AG10803 (cell line): ENCODE results near the gene SLC2A10.

Experiments
- DNase-seq: peaks from one replicate; pipeline ENCODE4 v3.0.0; 2010; ENCODE audit warnings: low read depth
- H3K4me3 ChIP-seq: 2 replicates; pipeline ENCODE4 v1.5.1; 2011; ENCODE audit warnings: mild to moderate bottlenecking, low read length, control low read depth
- TF ChIP-seq, protein P1 (sequence below): conservative IDR thresholded peaks from 2 replicates; pipeline ENCODE4 v1.5.1; 2011; ENCODE audit warnings: mild to moderate bottlenecking, low read length, control low read depth, inconsistent platforms

Gene SLC2A10

DNA sequence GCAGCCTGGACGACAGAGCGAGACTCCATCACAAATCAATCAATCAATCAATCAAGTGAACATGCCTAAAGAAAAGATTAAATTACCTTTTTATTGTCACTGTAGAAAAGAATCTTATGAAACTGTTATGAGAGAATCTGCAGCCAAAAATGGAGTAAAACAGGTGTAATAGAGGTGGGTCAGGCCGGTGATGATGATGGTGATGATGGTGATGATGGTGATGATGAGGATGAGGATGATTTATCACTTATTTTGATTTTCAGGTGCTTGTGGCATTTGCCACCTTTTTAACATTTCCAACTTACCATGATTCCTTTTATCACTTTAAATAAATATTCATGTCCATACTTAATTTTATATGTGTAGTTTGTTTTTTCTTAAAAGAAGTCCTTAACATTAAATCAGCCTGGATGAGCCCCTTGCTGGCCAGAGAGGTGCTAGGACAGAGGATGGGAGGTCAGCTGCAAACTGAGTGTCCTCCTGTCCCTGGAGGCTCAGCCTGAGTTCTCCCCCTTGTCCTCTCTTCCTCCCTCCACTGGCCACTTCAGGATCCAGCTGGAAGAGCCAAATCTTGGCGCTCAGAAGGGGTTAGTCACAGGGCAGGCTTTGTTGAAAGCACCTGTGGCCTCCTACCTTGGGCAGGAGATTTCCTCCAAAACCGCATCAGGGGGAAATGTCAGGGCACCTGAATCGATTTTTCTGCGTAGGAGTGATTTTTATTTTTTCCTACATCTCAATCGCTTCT is 32.6 kb downstream of the SLC2A10 start:
- no peak for DNase-seq
- TF ChIP-seq, protein P1, sequence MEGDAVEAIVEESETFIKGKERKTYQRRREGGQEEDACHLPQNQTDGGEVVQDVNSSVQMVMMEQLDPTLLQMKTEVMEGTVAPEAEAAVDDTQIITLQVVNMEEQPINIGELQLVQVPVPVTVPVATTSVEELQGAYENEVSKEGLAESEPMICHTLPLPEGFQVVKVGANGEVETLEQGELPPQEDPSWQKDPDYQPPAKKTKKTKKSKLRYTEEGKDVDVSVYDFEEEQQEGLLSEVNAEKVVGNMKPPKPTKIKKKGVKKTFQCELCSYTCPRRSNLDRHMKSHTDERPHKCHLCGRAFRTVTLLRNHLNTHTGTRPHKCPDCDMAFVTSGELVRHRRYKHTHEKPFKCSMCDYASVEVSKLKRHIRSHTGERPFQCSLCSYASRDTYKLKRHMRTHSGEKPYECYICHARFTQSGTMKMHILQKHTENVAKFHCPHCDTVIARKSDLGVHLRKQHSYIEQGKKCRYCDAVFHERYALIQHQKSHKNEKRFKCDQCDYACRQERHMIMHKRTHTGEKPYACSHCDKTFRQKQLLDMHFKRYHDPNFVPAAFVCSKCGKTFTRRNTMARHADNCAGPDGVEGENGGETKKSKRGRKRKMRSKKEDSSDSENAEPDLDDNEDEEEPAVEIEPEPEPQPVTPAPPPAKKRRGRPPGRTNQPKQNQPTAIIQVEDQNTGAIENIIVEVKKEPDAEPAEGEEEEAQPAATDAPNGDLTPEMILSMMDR: no peak
- no peak overlapping the region for H3K4me3 ChIP-seq

DNA sequence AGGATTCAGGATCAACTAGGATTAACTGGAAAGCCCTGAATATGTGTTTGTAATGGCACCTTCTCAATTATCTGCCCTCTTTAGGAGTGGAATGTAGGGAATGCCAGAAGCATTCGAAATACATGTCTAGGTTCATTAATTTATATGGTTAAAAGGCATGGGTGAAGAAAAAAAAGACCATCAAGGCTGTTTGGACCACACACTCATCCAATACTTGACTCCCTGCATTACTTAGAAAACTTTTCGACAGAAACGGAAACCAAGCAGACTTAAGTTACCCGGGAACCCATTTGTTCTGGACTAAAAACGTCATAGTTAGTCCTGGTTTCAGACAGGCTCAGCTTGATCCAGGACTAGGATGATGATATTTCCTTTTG is 33.2 kb downstream of the SLC2A10 start:
- DNase-seq: no peak
- TF ChIP-seq, protein P1: no peak
- H3K4me3 ChIP-seq: no peak overlapping the region

DNA sequence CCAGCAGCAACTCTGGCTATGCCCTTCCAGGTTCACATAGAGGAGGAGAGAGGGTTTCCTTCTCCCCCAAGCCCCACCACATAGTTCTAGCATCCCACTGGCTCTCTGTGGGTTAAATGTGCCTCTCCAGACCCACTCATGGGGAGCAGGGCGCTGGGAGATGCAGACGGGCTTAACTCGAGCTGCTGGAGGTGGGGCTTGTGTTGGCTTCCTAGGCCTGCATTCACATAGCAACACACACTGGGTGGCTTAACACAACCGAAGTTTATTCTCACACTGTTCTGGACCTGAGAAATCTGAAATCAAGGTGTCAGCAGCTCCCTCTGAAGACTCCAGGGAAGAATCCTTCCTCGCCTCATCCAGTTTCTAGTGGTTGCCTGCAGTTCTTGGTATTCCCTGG is 33.6 kb downstream of the SLC2A10 start:
- no peak overlapping the region for H3K4me3 ChIP-seq

DNA sequence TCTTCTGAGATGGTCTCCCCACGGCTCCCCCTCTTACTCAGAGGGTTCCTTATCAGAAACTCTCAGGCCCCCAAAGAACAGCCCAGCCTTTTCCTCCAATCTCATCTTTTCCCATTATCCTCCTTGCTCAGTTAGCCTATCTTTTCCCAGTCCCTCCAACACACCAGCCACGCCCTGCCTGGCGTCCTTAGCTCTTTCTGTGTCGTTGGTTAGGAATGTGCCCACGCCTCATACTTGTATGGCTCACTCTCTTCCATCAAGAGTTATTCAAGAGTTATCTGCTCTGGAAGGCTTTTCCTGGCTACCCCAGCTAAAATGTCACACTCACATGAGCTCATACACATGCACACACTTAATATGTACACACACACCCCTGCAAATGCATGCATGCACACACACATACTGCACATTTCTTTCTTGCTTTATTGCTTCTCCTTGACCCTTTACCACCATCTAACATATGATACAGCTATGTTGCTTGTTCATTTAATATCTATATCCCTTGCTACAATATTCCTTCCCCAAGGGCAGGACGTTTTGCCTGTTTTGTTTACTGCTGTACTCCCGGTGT is 37.6 kb downstream of the SLC2A10 start:
- DNase-seq: peak; percentile 65
- TF ChIP-seq, protein P1: no peak
- H3K4me3 ChIP-seq: no peak overlapping the region

More for the DNA sequence above, 33.6 kb downstream of the SLC2A10 start:
- DNase-seq: no peak
- TF ChIP-seq, protein P1: no peak

DNA sequence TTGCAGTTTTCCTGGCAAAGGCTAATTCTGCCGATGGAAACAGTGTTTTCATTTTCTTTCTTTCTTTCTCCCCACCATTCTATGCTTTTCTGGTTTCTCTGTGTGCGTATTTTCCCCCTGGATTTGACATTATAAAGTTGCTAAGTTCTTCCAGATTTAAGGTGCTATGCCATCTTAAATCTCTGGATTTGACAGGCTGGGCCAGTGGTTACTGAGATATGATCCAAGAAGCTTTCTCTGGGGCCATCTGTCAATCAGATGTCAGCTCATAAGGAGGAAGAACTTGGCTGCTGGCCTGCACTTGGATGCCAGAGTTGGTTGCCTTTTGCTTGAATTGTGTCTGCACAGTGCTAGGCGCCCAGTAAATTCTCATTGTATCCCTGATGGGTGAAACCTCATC is 39.7 kb downstream of the SLC2A10 start:
- DNase-seq: no peak
- TF ChIP-seq, protein P1: no peak
- H3K4me3 ChIP-seq: no peak overlapping the region

DNA sequence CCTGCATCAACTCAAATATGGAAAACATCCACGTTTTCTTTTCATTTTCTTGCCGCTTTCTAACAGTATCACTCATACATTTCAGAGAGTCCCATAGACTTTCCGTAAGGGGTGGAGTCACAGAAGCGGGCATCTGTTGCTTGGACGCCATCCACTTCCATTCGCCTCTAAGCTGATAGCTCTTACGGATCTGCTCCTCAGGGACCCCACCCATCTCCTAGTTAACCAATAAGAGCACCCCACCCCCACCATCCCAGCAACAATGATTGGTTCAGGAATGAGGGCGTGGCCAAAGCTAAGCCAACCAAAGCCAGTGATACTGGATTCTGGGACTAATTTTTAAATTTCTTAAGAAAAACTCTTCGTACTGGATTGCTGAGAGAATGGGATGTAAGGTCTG is 42.4 kb downstream of the SLC2A10 start:
- DNase-seq: peak; percentile 80
- TF ChIP-seq, protein P1: no peak
- peak overlapping the region; percentile 47 for H3K4me3 ChIP-seq

DNA sequence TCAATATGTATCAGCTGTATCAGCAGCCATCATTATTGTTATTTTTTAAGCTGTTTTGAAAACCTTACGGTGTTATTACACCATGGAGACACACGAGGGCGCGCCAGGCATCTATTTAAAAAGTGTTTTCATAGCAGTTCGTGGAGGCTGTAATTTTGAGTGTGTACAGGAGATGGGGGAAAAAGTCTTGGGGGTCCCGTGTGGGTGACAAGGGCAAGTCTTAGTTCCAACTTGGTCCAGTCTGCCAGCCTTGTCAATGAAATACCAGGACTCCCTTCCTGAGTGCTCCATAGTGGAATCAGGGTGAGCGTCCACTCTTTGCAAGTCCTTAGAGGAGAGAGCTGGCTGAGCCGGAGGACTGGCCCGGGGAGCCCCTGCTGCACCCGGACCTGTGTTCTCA is 43.3 kb downstream of the SLC2A10 start:
- no peak overlapping the region for H3K4me3 ChIP-seq
- peak; percentile 61 for DNase-seq
- TF ChIP-seq, protein P1: peak; percentile 76
